ENCODE data around the gene SLC30A7. TPM values are rescaled to one million over a fixed set of nuclear protein-coding genes. Genes with fewer than 3 reads are reported as not detected.

Gene SLC30A7
- polyA plus RNA-seq, 3 donors, result 9.2 to 23.3 (median 17.6) TPM

DNA sequence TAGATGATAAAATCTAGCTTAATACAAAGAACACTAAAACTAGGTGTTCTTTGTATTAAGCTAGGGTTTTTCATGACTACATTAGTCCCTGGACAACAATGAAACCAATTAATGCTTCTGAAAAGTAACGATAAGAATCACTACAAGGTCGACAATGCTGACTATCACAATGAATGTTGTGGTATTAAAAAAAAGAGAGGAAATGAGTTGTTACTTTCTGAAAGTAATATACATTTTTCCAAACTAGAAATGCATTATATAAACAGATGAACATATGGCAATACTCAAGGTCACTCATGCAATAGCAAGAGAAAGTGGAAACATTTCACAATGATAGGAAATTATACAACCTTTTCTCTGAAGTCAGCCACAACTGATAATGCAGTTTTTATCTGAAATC is 110.7 kb downstream of the SLC30A7 start:
- H3K4me3 Mint-ChIP-seq, result no peak overlapping the region
- H3K9ac ChIP-seq (ENCODE audit: insufficient read depth, low read length, poor library complexity, severe bottlenecking), result no peak overlapping the region
- no peaks in the 10 kb centered on the region for H3K9me3 ChIP-seq (replicated peaks in 1 of 2; ENCODE audit: control insufficient read depth in 1 of 2, insufficient read depth in 1 of 2, low read length in 2 of 2)
- WGBS (ENCODE audit: insufficient coverage), result no CpG with 5 or more reads among the region's 2 CpGs
- DNase-seq, result peak in 1 of 3 donors; percentile 33
- peaks cover 9 to 18% of the 10 kb centered on the region in 2 donors for H3K36me3 Mint-ChIP-seq
- H3K4me1 Mint-ChIP-seq, result peaks cover 51% of the 10 kb centered on the region
- no peaks in the 10 kb centered on the region for H3K27me3 ChIP-seq (ENCODE audit: control insufficient read depth in 2 of 2, insufficient read depth in 2 of 2, low read length in 2 of 2)
- H3K36me3 ChIP-seq (replicated peaks in 1 of 2; ENCODE audit: control insufficient read depth in 1 of 2, insufficient read depth in 2 of 2, low read length in 2 of 2), result peaks cover 3 to 7% of the 10 kb centered on the region in 2 donors
- H3K4me1 ChIP-seq (ENCODE audit: control insufficient read depth in 1 of 2, insufficient read depth in 2 of 2, low read length in 2 of 2), result peaks cover 38 to 57% of the 10 kb centered on the region in 2 donors
- no peaks in the 10 kb centered on the region for H3K9me3 Mint-ChIP-seq
- no peak overlapping the region for H3K4me3 ChIP-seq (replicated peaks in 1 of 3; ENCODE audit: low read depth in 2 of 3, low read length in 3 of 3)
- peaks cover 0 to 1% (median 0%) of the 10 kb centered on the region in 3 donors for H3K27me3 Mint-ChIP-seq (ENCODE audit: low read depth in 3 of 3)
- H3K27ac ChIP-seq (ENCODE audit: low read depth in 1 of 2, low read length in 2 of 2), result peak overlapping the region in 1 of 2 donors; percentile 67
- H3K4me2 ChIP-seq (replicated peaks; ENCODE audit: extremely low read depth, low read length, poor library complexity, severe bottlenecking), result peak overlapping the region; percentile 8
- H3K79me2 ChIP-seq (ENCODE audit: insufficient read depth, low read length), result no peaks in the 10 kb centered on the region
- TF ChIP-seq, protein P1, sequence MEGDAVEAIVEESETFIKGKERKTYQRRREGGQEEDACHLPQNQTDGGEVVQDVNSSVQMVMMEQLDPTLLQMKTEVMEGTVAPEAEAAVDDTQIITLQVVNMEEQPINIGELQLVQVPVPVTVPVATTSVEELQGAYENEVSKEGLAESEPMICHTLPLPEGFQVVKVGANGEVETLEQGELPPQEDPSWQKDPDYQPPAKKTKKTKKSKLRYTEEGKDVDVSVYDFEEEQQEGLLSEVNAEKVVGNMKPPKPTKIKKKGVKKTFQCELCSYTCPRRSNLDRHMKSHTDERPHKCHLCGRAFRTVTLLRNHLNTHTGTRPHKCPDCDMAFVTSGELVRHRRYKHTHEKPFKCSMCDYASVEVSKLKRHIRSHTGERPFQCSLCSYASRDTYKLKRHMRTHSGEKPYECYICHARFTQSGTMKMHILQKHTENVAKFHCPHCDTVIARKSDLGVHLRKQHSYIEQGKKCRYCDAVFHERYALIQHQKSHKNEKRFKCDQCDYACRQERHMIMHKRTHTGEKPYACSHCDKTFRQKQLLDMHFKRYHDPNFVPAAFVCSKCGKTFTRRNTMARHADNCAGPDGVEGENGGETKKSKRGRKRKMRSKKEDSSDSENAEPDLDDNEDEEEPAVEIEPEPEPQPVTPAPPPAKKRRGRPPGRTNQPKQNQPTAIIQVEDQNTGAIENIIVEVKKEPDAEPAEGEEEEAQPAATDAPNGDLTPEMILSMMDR (IDR thresholded peaks at IDR 0.05), result no peak
- no peak overlapping the region for H2AFZ ChIP-seq (ENCODE audit: insufficient read depth, low read depth, low read length, poor library complexity, severe bottlenecking)
- intact Hi-C loops (cut with micrococcal nuclease), result no loop called here
- no peaks in the 10 kb centered on the region for H4K20me1 ChIP-seq (ENCODE audit: insufficient read depth, low read length)
- peak overlapping the region in 2 of 7 donors; percentile 54 to 66 for H3K27ac Mint-ChIP-seq

DNA sequence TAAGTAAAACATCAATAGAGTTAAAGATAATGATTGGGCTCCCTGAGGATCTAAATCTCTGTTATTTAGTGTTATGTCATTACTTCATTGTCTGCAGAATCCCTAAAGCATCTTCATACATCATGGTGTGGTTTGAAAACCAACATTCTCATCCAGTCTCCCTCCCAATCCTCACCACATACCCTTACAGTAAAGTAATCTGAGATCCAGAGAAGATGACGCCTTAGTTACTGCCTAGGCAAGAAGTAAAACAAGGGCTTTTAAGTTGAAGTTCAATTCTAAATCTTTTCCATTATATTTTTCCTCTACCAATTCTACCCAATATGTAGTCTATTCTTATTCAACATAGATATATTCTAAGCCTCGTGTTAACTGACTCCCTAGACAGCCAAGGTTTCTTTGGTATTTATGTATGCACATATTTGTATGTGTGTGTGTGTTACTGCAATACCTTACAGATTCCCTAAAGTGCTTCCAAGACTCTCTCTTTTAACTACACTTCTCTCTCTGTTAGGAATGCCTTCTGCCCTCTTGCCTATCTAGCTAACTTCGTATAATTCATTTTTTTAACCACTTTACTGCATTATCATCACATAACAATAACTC is 112.4 kb downstream of the SLC30A7 start:
- peaks cover 23 to 40% of the 10 kb centered on the region in 2 donors for H3K4me1 ChIP-seq (ENCODE audit: control insufficient read depth in 1 of 2, insufficient read depth in 2 of 2, low read length in 2 of 2)
- no peak overlapping the region for H3K4me2 ChIP-seq (replicated peaks; ENCODE audit: extremely low read depth, low read length, poor library complexity, severe bottlenecking)
- no peak for DNase-seq
- no peaks in the 10 kb centered on the region for H3K27me3 ChIP-seq (ENCODE audit: control insufficient read depth in 2 of 2, insufficient read depth in 2 of 2, low read length in 2 of 2)
- no peak overlapping the region for H3K27ac ChIP-seq (ENCODE audit: low read depth in 1 of 2, low read length in 2 of 2)
- no peaks in the 10 kb centered on the region for H3K9me3 Mint-ChIP-seq
- intact Hi-C loops (cut with micrococcal nuclease), result no loop called here
- TF ChIP-seq, protein P1 (IDR thresholded peaks at IDR 0.05), result no peak
- H3K4me3 ChIP-seq (replicated peaks in 1 of 3; ENCODE audit: low read depth in 2 of 3, low read length in 3 of 3), result no peak overlapping the region
- H3K4me1 Mint-ChIP-seq, result peaks cover 35% of the 10 kb centered on the region
- H3K36me3 ChIP-seq (replicated peaks in 1 of 2; ENCODE audit: control insufficient read depth in 1 of 2, insufficient read depth in 2 of 2, low read length in 2 of 2), result peaks cover 8 to 21% of the 10 kb centered on the region in 2 donors
- WGBS (ENCODE audit: insufficient coverage), result 100% methylated on average over 1 of the region's 3 CpGs
- no peaks in the 10 kb centered on the region for H4K20me1 ChIP-seq (ENCODE audit: insufficient read depth, low read length)
- no peak overlapping the region for H2AFZ ChIP-seq (ENCODE audit: insufficient read depth, low read depth, low read length, poor library complexity, severe bottlenecking)
- no peaks in the 10 kb centered on the region for H3K79me2 ChIP-seq (ENCODE audit: insufficient read depth, low read length)
- H3K27ac Mint-ChIP-seq, result no peak overlapping the region
- H3K27me3 Mint-ChIP-seq (ENCODE audit: low read depth in 3 of 3), result no peaks in the 10 kb centered on the region
- no peaks in the 10 kb centered on the region for H3K9me3 ChIP-seq (replicated peaks in 1 of 2; ENCODE audit: control insufficient read depth in 1 of 2, insufficient read depth in 1 of 2, low read length in 2 of 2)
- H3K4me3 Mint-ChIP-seq, result no peak overlapping the region
- H3K36me3 Mint-ChIP-seq, result peaks cover 22 to 24% of the 10 kb centered on the region in 2 donors
- no peak overlapping the region for H3K9ac ChIP-seq (ENCODE audit: insufficient read depth, low read length, poor library complexity, severe bottlenecking)
